Measurements from ENCODE around the gene FARS2. TPM values are rescaled to one million over a fixed set of nuclear protein-coding genes. Genes with fewer than 3 reads are reported as not detected.

FARS2 gene
- polyA plus RNA-seq, 1 donor (not counting 4 experiments of a cell fraction or from before 2014, with no cell fraction given): 21.3 TPM

- Histone ChIP-seq H2AFZ (ENCODE audit: control insufficient read depth, low read length) (no peak overlapping the region), H3K9ac (ENCODE audit: control insufficient read depth, extremely low read depth, insufficient read depth, low read length) (no peak overlapping the region), H4K20me1 (ENCODE audit: control insufficient read depth, extremely low read depth, insufficient read depth, low read length) (no peaks in the 10 kb centered on the region), H3K9me3 (ENCODE audit: control insufficient read depth, low read depth, low read length) (no peaks in the 10 kb centered on the region), H3K4me2 (ENCODE audit: control insufficient read depth, extremely low read depth, insufficient read depth, low read depth, low read length) (no peak overlapping the region), H3K36me3 (ENCODE audit: control insufficient read depth in 2 of 2, extremely low read depth in 1 of 2, insufficient read depth in 2 of 2, low read length in 2 of 2) (no peaks in the 10 kb centered on the region), H3K4me3 (ENCODE audit: control insufficient read depth in 2 of 3, extremely low read depth in 1 of 3, insufficient read depth in 2 of 3, low read depth in 1 of 3, low read length in 3 of 3) (no peak overlapping the region), H3K9me1 (ENCODE audit: control insufficient read depth, extremely low read depth, insufficient read depth, low read length) (no peaks in the 10 kb centered on the region), H3K27ac (ENCODE audit: control insufficient read depth, insufficient read depth, low read length) (no peak overlapping the region), H3K27me3 (ENCODE audit: control insufficient read depth, extremely low read depth, insufficient read depth, low read length) (no peaks in the 10 kb centered on the region), H3K4me1 (ENCODE audit: control insufficient read depth, extremely low read depth, insufficient read depth, low read length) (no peaks in the 10 kb centered on the region), H3K79me2 (ENCODE audit: control insufficient read depth, insufficient read depth, low read length) (no peaks in the 10 kb centered on the region)
- TF ChIP-seq EZH2 (IDR thresholded peaks at IDR 0.05; ENCODE audit: low read length) (no peak), CTCF (optimal IDR thresholded peaks at IDR 0.05 in 1 of 3, IDR thresholded peaks at IDR 0.05 in 1 of 3, conservative IDR thresholded peaks at IDR 0.05 in 1 of 3; ENCODE audit: extremely low read depth in 1 of 3, insufficient read depth in 2 of 3, low read length in 3 of 3) (no peak)
- FAIRE-seq: no peak
- DNase-seq (ENCODE audit: low read depth, low spot score): no peak
- dilution Hi-C loops (cut with MboI; ENCODE audit: extremely low pct_ligation_motif_present, low sequenced_read_pairs): no loop called here
Measured at GRCh38 chr6:5664149-5664548, 402.8 kb downstream of the FARS2 start.

GRCh38 chr6:5665173-5665572 lies 403.9 kb downstream of the FARS2 start:
- peaks cover 8% of the 10 kb centered on the region for H3K4me1 ChIP-seq (ENCODE audit: control insufficient read depth, extremely low read depth, insufficient read depth, low read length)
- no peak overlapping the region for H3K4me2 ChIP-seq (ENCODE audit: control insufficient read depth, extremely low read depth, insufficient read depth, low read depth, low read length)
- no peak overlapping the region for H3K27ac ChIP-seq (ENCODE audit: control insufficient read depth, insufficient read depth, low read length)
- H3K4me3 ChIP-seq (ENCODE audit: control insufficient read depth in 2 of 3, extremely low read depth in 1 of 3, insufficient read depth in 2 of 3, low read depth in 1 of 3, low read length in 3 of 3): no peak overlapping the region
- H3K9me1 ChIP-seq (ENCODE audit: control insufficient read depth, extremely low read depth, insufficient read depth, low read length): no peaks in the 10 kb centered on the region
- dilution Hi-C loops (cut with MboI; ENCODE audit: extremely low pct_ligation_motif_present, low sequenced_read_pairs): no loop called here
- DNase-seq (ENCODE audit: low read depth, low spot score) (no peak), FAIRE-seq (no peak)
- no peak for TF ChIP-seq EZH2 (IDR thresholded peaks at IDR 0.05; ENCODE audit: low read length)
- TF ChIP-seq CTCF (optimal IDR thresholded peaks at IDR 0.05 in 1 of 3, IDR thresholded peaks at IDR 0.05 in 1 of 3, conservative IDR thresholded peaks at IDR 0.05 in 1 of 3; ENCODE audit: extremely low read depth in 1 of 3, insufficient read depth in 2 of 3, low read length in 3 of 3): no peak
- no peak overlapping the region for H2AFZ ChIP-seq (ENCODE audit: control insufficient read depth, low read length)
- no peaks in the 10 kb centered on the region for H3K36me3 ChIP-seq (ENCODE audit: control insufficient read depth in 2 of 2, extremely low read depth in 1 of 2, insufficient read depth in 2 of 2, low read length in 2 of 2)
- H3K9ac ChIP-seq (ENCODE audit: control insufficient read depth, extremely low read depth, insufficient read depth, low read length): no peak overlapping the region
- H4K20me1 ChIP-seq (ENCODE audit: control insufficient read depth, extremely low read depth, insufficient read depth, low read length): no peaks in the 10 kb centered on the region
- H3K27me3 ChIP-seq (ENCODE audit: control insufficient read depth, extremely low read depth, insufficient read depth, low read length): no peaks in the 10 kb centered on the region
- no peaks in the 10 kb centered on the region for H3K79me2 ChIP-seq (ENCODE audit: control insufficient read depth, insufficient read depth, low read length)
- H3K9me3 ChIP-seq (ENCODE audit: control insufficient read depth, low read depth, low read length): no peaks in the 10 kb centered on the region
